ENCODE measurements around the gene LRRC56. TPM values are rescaled to one million over a fixed set of nuclear protein-coding genes. Genes with fewer than 3 reads are reported as not detected.

Gene LRRC56
- total RNA-seq, 1 donor = 0.45 TPM

DNA sequence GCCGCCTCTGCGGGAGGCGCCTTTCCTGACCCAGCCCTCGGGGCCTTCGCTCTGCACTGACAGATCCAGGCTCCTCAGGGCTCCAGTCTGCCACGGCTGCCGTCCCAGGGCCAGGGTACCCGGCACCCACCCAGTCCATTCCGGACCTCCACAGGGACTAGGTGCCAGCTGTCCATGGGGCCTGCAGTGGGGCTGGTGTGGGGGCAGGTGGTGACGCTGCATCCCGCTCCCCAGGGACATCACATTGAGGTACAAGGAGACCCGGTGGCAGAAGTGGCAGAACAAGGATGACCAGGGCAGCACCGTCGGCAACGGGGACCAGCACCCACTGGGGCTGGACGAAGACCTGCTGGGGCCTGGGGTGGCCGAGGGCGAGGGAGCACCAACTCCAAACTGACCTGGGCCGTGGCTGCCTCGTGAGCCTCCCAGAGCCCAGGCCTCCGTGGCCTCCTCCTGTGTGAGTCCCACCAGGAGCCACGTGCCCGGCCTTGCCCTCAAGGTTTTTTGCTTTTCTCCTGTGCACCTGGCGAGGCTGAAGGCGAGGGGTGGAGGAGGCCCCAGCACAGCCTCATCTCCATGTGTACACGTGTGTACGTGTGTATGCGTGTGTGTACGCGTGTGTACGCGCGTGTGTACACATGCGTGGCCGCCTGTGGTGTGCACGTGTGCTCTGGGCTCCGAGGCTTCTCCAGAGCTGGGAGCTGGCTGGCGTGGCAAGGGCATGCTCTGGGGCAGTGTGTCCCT lies 47.0 kb upstream of the LRRC56 start:
- DNase-seq (ENCODE audit: low read depth) = no peak
- TF ChIP-seq, protein P1, sequence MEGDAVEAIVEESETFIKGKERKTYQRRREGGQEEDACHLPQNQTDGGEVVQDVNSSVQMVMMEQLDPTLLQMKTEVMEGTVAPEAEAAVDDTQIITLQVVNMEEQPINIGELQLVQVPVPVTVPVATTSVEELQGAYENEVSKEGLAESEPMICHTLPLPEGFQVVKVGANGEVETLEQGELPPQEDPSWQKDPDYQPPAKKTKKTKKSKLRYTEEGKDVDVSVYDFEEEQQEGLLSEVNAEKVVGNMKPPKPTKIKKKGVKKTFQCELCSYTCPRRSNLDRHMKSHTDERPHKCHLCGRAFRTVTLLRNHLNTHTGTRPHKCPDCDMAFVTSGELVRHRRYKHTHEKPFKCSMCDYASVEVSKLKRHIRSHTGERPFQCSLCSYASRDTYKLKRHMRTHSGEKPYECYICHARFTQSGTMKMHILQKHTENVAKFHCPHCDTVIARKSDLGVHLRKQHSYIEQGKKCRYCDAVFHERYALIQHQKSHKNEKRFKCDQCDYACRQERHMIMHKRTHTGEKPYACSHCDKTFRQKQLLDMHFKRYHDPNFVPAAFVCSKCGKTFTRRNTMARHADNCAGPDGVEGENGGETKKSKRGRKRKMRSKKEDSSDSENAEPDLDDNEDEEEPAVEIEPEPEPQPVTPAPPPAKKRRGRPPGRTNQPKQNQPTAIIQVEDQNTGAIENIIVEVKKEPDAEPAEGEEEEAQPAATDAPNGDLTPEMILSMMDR (IDR thresholded peaks at IDR 0.05; ENCODE audit: insufficient read depth, low read length) = no peak

DNA sequence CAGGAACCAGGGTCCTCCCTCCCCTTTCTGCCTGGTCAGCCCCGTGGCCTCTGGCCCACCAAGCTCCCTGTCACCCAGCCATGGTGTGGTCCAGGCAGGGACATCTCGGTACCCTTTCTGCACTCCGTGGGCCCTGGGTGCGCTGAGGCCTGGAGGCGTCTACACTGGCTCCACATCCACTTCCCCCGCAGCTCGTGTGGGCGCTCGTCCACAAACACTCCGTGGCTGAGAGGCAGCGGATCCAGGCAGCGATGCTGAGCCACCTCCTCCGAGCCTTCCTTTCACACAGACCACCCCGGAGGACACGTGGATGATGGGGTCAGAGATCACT lies 46.4 kb upstream of the LRRC56 start:
- H3K4me3 ChIP-seq (ENCODE audit: low read depth, low read length) = no peak overlapping the region
- no peak for DNase-seq (ENCODE audit: low read depth)
- TF ChIP-seq, protein P1 (IDR thresholded peaks at IDR 0.05; ENCODE audit: insufficient read depth, low read length) = no peak

More for the DNA sequence above, 47.0 kb upstream of the LRRC56 start:
- no peak overlapping the region for H3K4me3 ChIP-seq (ENCODE audit: low read depth, low read length)

DNA sequence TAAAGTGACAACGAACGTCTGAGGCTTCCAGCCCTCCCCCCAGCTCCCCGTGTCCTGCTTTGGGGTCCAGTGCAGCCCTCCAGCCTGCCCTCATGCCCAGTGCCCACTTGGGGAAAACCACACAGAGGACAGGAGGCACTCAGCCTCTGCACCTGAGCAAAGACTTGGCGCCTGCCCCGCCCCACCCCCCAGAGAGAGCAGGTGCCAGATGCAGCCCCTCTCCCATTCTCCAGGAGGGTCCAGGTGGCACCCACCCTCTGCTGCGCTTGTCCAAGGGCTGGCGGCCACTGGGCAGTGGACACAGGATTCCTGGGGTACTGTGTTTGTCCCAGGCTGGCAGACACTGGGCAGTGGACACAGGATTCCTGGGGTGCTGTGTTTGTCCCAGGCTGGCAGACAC lies 46.0 kb upstream of the LRRC56 start:
- H3K4me3 ChIP-seq (ENCODE audit: low read depth, low read length) = no peak overlapping the region
- no peak for DNase-seq (ENCODE audit: low read depth)
- TF ChIP-seq, protein P1 (IDR thresholded peaks at IDR 0.05; ENCODE audit: insufficient read depth, low read length) = no peak

- H3K4me3 ChIP-seq (ENCODE audit: low read depth, low read length) = no peak overlapping the region
- TF ChIP-seq, protein P1 (IDR thresholded peaks at IDR 0.05; ENCODE audit: insufficient read depth, low read length) = no peak
- DNase-seq (ENCODE audit: low read depth) = no peak
These were observed 44.7 kb upstream of the LRRC56 start for GRCh38 chr11:492427-493226.

GRCh38 chr11:494761-495536 lies 42.4 kb upstream of the LRRC56 start:
- H3K4me3 ChIP-seq (ENCODE audit: low read depth, low read length) = no peak overlapping the region
- TF ChIP-seq, protein P1 (IDR thresholded peaks at IDR 0.05; ENCODE audit: insufficient read depth, low read length) = no peak
- DNase-seq (ENCODE audit: low read depth) = no peak

- no peak overlapping the region for H3K4me3 ChIP-seq (ENCODE audit: low read depth, low read length)
- TF ChIP-seq, protein P1 (IDR thresholded peaks at IDR 0.05; ENCODE audit: insufficient read depth, low read length) = no peak
- no peak for DNase-seq (ENCODE audit: low read depth)
These were observed 41.8 kb upstream of the LRRC56 start for GRCh38 chr11:495537-495931.

All from fibroblast of the aortic adventitia (primary cell).